WTC11 (cell line): ENCODE results near the gene GPR150. TPM values are rescaled to one million over a fixed set of nuclear protein-coding genes. Genes with fewer than 3 reads are reported as not detected.

ENCODE experiments used
- ATAC-seq: fragments of 200-7000 bp; cut with Tn5 transposase; 2 replicates; pipeline ENCODE4 v1.10.0; 2021; ENCODE audit warnings: mild to moderate bottlenecking, moderate library complexity
- CTCF ChIA-PET: fragments of 300-600 bp; sonication (Branson Sonifier 250); formaldehyde crosslinking; loops from one replicate; lab custom pipeline; 2021; ENCODE audit warnings: antibody characterized with exemption; lab: Charles Lee
- POLR2A ChIA-PET: fragments of 350-600 bp; sonication (Branson Sonifier 250); formaldehyde crosslinking; loops from one replicate; lab custom pipeline; 2021; ENCODE audit warnings: antibody characterized with exemption; lab: Charles Lee
- DNase-seq: peaks from one replicate; pipeline ENCODE4 v3.0.0; 2021; ENCODE audit warnings: low spot score
- H3K27ac Mint-ChIP-seq: 2 replicates; pipeline ENCODE4 v1.8.0; 2021; ENCODE audit warnings: mixed read lengths
- H3K27me3 Mint-ChIP-seq: 2 replicates; pipeline ENCODE4 v1.8.0; 2021; ENCODE audit warnings: low read depth, mild to moderate bottlenecking, moderate library complexity, mixed read lengths
- H3K36me3 Mint-ChIP-seq: 2 replicates; pipeline ENCODE4 v1.8.0; 2021; ENCODE audit warnings: mixed read lengths
- H3K4me1 Mint-ChIP-seq: 2 replicates; pipeline ENCODE4 v1.8.0; 2022; ENCODE audit warnings: mixed read lengths
- H3K4me3 Mint-ChIP-seq: 2 replicates; pipeline ENCODE4 v1.8.0; 2021; ENCODE audit warnings: mild to moderate bottlenecking, moderate library complexity, mixed read lengths
- H3K9me3 Mint-ChIP-seq: 2 replicates; pipeline ENCODE4 v1.8.0; 2021; ENCODE audit warnings: mixed read lengths
- ATF1 ChIP-seq: sonication (generic); formaldehyde crosslinking; IDR thresholded peaks from 2 replicates; pipeline ENCODE4 v1.8.1; 2023; ENCODE audit warnings: mild to moderate bottlenecking, moderate library complexity, missing genetic modification reagents
- EMX1 ChIP-seq: fragments of 250-450 bp; sonication (Bioruptor Pico); IDR thresholded peaks from 2 replicates; pipeline ENCODE4 v1.8.0; 2021; ENCODE audit warnings: mild to moderate bottlenecking
- FOXJ3 ChIP-seq: sonication (generic); formaldehyde crosslinking; IDR thresholded peaks from 2 replicates; pipeline ENCODE4 v1.9.0; 2021; ENCODE audit warnings: missing genetic modification reagents, mild to moderate bottlenecking, borderline replicate concordance
- GABPB1 ChIP-seq: sonication (generic); formaldehyde crosslinking; IDR thresholded peaks from 2 replicates; pipeline ENCODE4 v1.8.1; 2023; ENCODE audit warnings: mild to moderate bottlenecking, missing genetic modification reagents
- JAZF1 ChIP-seq: fragments of 250-450 bp; sonication (Bioruptor Pico); IDR thresholded peaks from 2 replicates; pipeline ENCODE4 v1.9.0; 2021; ENCODE audit warnings: moderate library complexity, mild to moderate bottlenecking, inconsistent platforms
- NFE2L1 ChIP-seq: sonication (generic); formaldehyde crosslinking; IDR thresholded peaks from 2 replicates; pipeline ENCODE4 v1.8.1; 2023; ENCODE audit warnings: missing genetic modification reagents
- NR3C1 ChIP-seq: sonication (generic); formaldehyde crosslinking; conservative IDR thresholded peaks from 2 replicates; pipeline ENCODE4 v1.8.1; 2023; ENCODE audit warnings: low read depth, mild to moderate bottlenecking, missing genetic modification reagents
- SOX15 ChIP-seq: fragments of 250-450 bp; sonication (Bioruptor Pico); IDR thresholded peaks from 2 replicates; pipeline ENCODE4 v1.9.0; 2021; ENCODE audit warnings: mild to moderate bottlenecking
- TP53 ChIP-seq: sonication (generic); formaldehyde crosslinking; IDR thresholded peaks from 2 replicates; pipeline ENCODE4 v1.8.1; 2023; ENCODE audit warnings: mild to moderate bottlenecking, missing genetic modification reagents
- ZNF232 ChIP-seq: sonication (generic); formaldehyde crosslinking; IDR thresholded peaks from 2 replicates; pipeline ENCODE4 v1.8.0; 2022; ENCODE audit warnings: mild to moderate bottlenecking, missing genetic modification reagents
- total RNA-seq: library from RNA; stranded (reverse); gene quantifications from 3 replicates; pipeline ENCODE4 v1.2.3, GENCODE V29; 2021
- TF ChIP-seq, protein P1 (sequence below): fragments of 250-450 bp; sonication (Bioruptor Pico); conservative IDR thresholded peaks from 2 replicates; pipeline ENCODE4 v1.9.0; 2021; ENCODE audit warnings: mild to moderate bottlenecking
- TF ChIP-seq, protein P2 (sequence below): sonication (generic); formaldehyde crosslinking; IDR thresholded peaks from 2 replicates; pipeline ENCODE4 v1.8.0; 2023; ENCODE audit warnings: missing genetic modification reagents
- TF ChIP-seq, protein P3 (sequence below): sonication (generic); formaldehyde crosslinking; IDR thresholded peaks from 2 replicates; pipeline ENCODE4 v1.8.1; 2022; ENCODE audit warnings: mild to moderate bottlenecking, moderate library complexity, missing genetic modification reagents
- TF ChIP-seq, protein P4 (sequence below): fragments of 200-600 bp; IDR thresholded peaks from 2 replicates; pipeline ENCODE4 v1.8.0; 2022; ENCODE audit warnings: antibody characterized with exemption
- TF ChIP-seq, protein P5 (sequence below): sonication (generic); formaldehyde crosslinking; IDR thresholded peaks from 2 replicates; pipeline ENCODE4 v1.8.0; 2022; ENCODE audit warnings: mild to moderate bottlenecking, missing genetic modification reagents
- TF ChIP-seq, protein P6 (sequence below): fragments of 250-450 bp; sonication (Bioruptor Pico); IDR thresholded peaks from 2 replicates; pipeline ENCODE4 v1.9.0; 2021; ENCODE audit warnings: mild to moderate bottlenecking
- TF ChIP-seq, protein P7 (sequence below): fragments of 250-450 bp; sonication (Bioruptor Pico); IDR thresholded peaks from 2 replicates; pipeline ENCODE4 v2.1.2; 2022; ENCODE audit warnings: mild to moderate bottlenecking, moderate library complexity
- TF ChIP-seq, protein P8 (sequence below): sonication (generic); formaldehyde crosslinking; IDR thresholded peaks from 2 replicates; pipeline ENCODE4 v1.8.1; 2022; ENCODE audit warnings: mild to moderate bottlenecking, missing genetic modification reagents, moderate library complexity, borderline replicate concordance
- TF ChIP-seq, protein P9 (sequence below): sonication (generic); formaldehyde crosslinking; IDR thresholded peaks from 2 replicates; pipeline ENCODE4 v1.8.1; 2023; ENCODE audit warnings: mild to moderate bottlenecking, moderate library complexity, missing genetic modification reagents
- TF ChIP-seq, protein P10 (sequence below): sonication (generic); formaldehyde crosslinking; IDR thresholded peaks from 2 replicates; pipeline ENCODE4 v1.8.1; 2022; ENCODE audit warnings: missing genetic modification reagents, borderline replicate concordance

Gene GPR150
- total RNA-seq, 1 experiment from 2014 or later: 0.13 TPM

DNA sequence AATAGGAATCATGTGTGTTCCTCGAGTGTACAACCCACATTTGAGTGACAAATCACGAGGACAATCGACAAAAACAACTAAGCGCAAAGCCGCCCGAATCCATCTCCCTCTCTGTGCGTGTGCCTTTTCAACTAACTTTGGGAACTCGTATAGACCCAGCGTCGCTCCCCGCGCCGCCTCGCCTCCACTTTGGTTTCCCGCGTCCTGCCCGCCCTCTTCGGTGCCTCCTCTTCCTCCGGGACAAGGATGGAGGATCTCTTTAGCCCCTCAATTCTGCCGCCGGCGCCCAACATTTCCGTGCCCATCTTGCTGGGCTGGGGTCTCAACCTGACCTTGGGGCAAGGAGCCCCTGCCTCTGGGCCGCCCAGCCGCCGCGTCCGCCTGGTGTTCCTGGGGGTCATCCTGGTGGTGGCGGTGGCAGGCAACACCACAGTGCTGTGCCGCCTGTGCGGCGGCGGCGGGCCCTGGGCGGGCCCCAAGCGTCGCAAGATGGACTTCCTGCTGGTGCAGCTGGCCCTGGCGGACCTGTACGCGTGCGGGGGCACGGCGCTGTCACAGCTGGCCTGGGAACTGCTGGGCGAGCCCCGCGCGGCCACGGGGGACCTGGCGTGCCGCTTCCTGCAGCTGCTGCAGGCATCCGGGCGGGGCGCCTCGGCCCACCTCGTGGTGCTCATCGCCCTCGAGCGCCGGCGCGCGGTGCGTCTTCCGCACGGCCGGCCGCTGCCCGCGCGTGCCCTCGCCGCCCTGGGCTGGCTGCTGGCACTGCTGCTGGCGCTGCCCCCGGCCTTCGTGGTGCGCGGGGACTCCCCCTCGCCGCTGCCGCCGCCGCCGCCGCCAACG is at the start of gene GPR150 (continued):
- TF ChIP-seq, protein P1, sequence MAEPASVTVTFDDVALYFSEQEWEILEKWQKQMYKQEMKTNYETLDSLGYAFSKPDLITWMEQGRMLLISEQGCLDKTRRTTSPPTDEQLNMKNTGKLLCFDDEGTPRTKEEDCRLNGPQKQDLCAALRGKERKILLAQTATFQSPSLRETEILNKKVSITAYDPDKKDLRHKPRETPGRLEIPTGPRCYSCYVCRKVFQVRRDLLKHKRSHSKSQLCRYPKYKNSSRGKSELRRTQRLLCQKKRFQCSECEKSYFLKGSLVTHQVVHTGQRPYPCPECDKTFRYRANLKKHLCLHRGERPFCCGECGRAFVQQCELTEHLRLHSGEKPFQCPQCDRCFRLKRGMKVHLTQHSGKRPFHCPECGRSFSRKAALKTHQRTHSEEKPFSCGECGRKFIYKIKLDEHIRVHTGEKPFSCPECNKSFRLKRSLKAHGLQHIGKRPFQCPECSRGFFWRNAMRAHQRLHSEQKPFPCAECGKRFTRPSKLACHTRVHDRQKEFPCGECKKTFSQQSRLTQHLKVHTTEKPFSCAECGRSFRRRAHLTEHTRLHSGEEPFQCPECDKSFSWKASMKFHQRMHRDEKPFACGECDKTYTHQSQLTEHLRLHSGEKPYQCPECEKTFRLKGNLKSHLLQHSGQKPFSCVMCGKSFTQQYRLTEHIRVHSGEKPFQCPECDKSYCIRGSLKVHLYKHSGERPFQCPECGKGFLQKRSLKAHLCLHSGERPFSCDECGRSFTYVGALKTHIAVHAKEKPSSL (CRISPR knock-in tag): no peak
- no peak for TF ChIP-seq NR3C1 (CRISPR knock-in tag)
- TF ChIP-seq GABPB1: no peak
- no peak for TF ChIP-seq ZNF232
- no peak for TF ChIP-seq FOXJ3 (CRISPR knock-in tag)
- TF ChIP-seq, protein P2, sequence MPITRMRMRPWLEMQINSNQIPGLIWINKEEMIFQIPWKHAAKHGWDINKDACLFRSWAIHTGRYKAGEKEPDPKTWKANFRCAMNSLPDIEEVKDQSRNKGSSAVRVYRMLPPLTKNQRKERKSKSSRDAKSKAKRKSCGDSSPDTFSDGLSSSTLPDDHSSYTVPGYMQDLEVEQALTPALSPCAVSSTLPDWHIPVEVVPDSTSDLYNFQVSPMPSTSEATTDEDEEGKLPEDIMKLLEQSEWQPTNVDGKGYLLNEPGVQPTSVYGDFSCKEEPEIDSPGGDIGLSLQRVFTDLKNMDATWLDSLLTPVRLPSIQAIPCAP: peak; percentile 62; the same call in 1 of the 2 replicates
- no peak for TF ChIP-seq EMX1
- TF ChIP-seq, protein P3, sequence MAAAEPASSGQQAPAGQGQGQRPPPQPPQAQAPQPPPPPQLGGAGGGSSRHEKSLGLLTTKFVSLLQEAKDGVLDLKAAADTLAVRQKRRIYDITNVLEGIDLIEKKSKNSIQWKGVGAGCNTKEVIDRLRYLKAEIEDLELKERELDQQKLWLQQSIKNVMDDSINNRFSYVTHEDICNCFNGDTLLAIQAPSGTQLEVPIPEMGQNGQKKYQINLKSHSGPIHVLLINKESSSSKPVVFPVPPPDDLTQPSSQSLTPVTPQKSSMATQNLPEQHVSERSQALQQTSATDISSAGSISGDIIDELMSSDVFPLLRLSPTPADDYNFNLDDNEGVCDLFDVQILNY (CRISPR knock-in tag): peak; percentile 69; the same call in 1 of the 2 replicates
- TF ChIP-seq NFE2L1 (CRISPR knock-in tag): no peak
- TF ChIP-seq, protein P4, sequence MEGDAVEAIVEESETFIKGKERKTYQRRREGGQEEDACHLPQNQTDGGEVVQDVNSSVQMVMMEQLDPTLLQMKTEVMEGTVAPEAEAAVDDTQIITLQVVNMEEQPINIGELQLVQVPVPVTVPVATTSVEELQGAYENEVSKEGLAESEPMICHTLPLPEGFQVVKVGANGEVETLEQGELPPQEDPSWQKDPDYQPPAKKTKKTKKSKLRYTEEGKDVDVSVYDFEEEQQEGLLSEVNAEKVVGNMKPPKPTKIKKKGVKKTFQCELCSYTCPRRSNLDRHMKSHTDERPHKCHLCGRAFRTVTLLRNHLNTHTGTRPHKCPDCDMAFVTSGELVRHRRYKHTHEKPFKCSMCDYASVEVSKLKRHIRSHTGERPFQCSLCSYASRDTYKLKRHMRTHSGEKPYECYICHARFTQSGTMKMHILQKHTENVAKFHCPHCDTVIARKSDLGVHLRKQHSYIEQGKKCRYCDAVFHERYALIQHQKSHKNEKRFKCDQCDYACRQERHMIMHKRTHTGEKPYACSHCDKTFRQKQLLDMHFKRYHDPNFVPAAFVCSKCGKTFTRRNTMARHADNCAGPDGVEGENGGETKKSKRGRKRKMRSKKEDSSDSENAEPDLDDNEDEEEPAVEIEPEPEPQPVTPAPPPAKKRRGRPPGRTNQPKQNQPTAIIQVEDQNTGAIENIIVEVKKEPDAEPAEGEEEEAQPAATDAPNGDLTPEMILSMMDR: no peak
- TF ChIP-seq, protein P5, sequence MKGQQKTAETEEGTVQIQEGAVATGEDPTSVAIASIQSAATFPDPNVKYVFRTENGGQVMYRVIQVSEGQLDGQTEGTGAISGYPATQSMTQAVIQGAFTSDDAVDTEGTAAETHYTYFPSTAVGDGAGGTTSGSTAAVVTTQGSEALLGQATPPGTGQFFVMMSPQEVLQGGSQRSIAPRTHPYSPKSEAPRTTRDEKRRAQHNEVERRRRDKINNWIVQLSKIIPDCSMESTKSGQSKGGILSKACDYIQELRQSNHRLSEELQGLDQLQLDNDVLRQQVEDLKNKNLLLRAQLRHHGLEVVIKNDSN (CRISPR knock-in tag): no peak
- no peak for TF ChIP-seq JAZF1
- no peak for TF ChIP-seq ATF1 (CRISPR knock-in tag)

DNA sequence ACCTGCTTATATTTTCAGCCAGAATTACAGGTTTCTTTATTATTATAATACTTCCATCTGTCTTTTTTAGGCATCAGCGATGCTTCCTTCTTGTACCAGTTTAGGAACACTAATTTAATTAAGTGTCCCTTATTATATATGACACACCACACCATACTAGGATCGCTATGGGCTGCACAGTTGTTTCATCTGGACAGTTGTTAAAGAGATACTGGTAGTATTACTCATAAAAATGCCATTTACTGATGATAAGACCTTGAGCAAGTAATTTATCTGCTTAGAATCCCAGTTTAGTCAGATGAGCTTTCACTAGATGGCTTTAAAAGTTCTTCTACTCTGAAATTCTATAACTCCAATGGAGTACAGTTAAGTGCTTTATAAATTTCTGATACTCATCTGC is 47.9 kb upstream of the GPR150 start:
- peaks cover 5% of the 10 kb centered on the region for H3K9me3 Mint-ChIP-seq
- TF ChIP-seq, protein P6, sequence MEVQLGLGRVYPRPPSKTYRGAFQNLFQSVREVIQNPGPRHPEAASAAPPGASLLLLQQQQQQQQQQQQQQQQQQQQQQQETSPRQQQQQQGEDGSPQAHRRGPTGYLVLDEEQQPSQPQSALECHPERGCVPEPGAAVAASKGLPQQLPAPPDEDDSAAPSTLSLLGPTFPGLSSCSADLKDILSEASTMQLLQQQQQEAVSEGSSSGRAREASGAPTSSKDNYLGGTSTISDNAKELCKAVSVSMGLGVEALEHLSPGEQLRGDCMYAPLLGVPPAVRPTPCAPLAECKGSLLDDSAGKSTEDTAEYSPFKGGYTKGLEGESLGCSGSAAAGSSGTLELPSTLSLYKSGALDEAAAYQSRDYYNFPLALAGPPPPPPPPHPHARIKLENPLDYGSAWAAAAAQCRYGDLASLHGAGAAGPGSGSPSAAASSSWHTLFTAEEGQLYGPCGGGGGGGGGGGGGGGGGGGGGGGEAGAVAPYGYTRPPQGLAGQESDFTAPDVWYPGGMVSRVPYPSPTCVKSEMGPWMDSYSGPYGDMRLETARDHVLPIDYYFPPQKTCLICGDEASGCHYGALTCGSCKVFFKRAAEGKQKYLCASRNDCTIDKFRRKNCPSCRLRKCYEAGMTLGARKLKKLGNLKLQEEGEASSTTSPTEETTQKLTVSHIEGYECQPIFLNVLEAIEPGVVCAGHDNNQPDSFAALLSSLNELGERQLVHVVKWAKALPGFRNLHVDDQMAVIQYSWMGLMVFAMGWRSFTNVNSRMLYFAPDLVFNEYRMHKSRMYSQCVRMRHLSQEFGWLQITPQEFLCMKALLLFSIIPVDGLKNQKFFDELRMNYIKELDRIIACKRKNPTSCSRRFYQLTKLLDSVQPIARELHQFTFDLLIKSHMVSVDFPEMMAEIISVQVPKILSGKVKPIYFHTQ (CRISPR knock-in tag): no peak
- TF ChIP-seq, protein P7, sequence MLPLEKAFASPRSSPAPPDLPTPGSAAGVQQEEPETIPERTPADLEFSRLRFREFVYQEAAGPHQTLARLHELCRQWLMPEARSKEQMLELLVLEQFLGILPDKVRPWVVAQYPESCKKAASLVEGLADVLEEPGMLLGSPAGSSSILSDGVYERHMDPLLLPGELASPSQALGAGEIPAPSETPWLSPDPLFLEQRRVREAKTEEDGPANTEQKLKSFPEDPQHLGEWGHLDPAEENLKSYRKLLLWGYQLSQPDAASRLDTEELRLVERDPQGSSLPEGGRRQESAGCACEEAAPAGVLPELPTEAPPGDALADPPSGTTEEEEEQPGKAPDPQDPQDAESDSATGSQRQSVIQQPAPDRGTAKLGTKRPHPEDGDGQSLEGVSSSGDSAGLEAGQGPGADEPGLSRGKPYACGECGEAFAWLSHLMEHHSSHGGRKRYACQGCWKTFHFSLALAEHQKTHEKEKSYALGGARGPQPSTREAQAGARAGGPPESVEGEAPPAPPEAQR (CRISPR knock-in tag): no peak
- TF ChIP-seq TP53 (CRISPR knock-in tag): no peak
- TF ChIP-seq, protein P8, sequence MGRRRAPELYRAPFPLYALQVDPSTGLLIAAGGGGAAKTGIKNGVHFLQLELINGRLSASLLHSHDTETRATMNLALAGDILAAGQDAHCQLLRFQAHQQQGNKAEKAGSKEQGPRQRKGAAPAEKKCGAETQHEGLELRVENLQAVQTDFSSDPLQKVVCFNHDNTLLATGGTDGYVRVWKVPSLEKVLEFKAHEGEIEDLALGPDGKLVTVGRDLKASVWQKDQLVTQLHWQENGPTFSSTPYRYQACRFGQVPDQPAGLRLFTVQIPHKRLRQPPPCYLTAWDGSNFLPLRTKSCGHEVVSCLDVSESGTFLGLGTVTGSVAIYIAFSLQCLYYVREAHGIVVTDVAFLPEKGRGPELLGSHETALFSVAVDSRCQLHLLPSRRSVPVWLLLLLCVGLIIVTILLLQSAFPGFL (CRISPR knock-in tag): no peak
- TF ChIP-seq, protein P9, sequence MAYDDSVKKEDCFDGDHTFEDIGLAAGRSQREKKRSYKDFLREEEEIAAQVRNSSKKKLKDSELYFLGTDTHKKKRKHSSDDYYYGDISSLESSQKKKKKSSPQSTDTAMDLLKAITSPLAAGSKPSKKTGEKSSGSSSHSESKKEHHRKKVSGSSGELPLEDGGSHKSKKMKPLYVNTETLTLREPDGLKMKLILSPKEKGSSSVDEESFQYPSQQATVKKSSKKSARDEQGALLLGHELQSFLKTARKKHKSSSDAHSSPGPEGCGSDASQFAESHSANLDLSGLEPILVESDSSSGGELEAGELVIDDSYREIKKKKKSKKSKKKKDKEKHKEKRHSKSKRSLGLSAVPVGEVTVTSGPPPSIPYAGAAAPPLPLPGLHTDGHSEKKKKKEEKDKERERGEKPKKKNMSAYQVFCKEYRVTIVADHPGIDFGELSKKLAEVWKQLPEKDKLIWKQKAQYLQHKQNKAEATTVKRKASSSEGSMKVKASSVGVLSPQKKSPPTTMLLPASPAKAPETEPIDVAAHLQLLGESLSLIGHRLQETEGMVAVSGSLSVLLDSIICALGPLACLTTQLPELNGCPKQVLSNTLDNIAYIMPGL (CRISPR knock-in tag): no peak
- no peak for TF ChIP-seq JAZF1
- TF ChIP-seq, protein P10, sequence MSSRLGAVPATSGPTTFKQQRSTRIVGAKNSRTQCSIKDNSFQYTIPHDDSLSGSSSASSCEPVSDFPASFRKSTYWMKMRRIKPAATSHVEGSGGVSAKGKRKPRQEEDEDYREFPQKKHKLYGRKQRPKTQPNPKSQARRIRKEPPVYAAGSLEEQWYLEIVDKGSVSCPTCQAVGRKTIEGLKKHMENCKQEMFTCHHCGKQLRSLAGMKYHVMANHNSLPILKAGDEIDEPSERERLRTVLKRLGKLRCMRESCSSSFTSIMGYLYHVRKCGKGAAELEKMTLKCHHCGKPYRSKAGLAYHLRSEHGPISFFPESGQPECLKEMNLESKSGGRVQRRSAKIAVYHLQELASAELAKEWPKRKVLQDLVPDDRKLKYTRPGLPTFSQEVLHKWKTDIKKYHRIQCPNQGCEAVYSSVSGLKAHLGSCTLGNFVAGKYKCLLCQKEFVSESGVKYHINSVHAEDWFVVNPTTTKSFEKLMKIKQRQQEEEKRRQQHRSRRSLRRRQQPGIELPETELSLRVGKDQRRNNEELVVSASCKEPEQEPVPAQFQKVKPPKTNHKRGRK (CRISPR knock-in tag): no peak
- TF ChIP-seq GABPB1: no peak
- TF ChIP-seq SOX15 (CRISPR knock-in tag): no peak

More for the DNA sequence above, 47.9 kb upstream of the GPR150 start:
- Mint-ChIP-seq H3K27me3 (no peaks in the 10 kb centered on the region), H3K27ac (no peak overlapping the region), H3K4me1 (no peaks in the 10 kb centered on the region), H3K36me3 (peaks cover 20% of the 10 kb centered on the region), H3K4me3 (no peak overlapping the region)
- CTCF ChIA-PET: no interaction called here
- DNase-seq (no peak), ATAC-seq (no peak)
- POLR2A ChIA-PET: no interaction called here
